WI38 (cell line): ENCODE data around the gene NT5DC4.

Source experiments
- H3K4me3 ChIP-seq: 2 replicates; pipeline ENCODE4 v1.5.1; 2011; ENCODE audit warnings: low read depth, mild to moderate bottlenecking, control low read depth, low read length
- CTCF ChIP-seq: IDR thresholded peaks from 2 replicates; pipeline ENCODE4 v1.5.1; 2012; ENCODE audit warnings: low read depth, mild to moderate bottlenecking, control low read depth, low read length

NT5DC4 gene

GRCh38 chr2:112690853-112691401, 29.9 kb upstream of the NT5DC4 start:
- TF ChIP-seq CTCF: 0 out of 2 replicates have a peak, but pooled peaks have one; percentile 13
- no peak overlapping the region for H3K4me3 ChIP-seq

- no peak for TF ChIP-seq CTCF
- no peak overlapping the region for H3K4me3 ChIP-seq
These were observed 28.9 kb upstream of the NT5DC4 start for GRCh38 chr2:112691881-112692281.

- no peak for TF ChIP-seq CTCF
These were observed 28.3 kb upstream of the NT5DC4 start for GRCh38 chr2:112692495-112692911.

GRCh38 chr2:112692918-112693317, 27.9 kb upstream of the NT5DC4 start:
- TF ChIP-seq CTCF: no peak
- no peak overlapping the region for H3K4me3 ChIP-seq

More at GRCh38 chr2:112692495-112692911, 28.3 kb upstream of the NT5DC4 start:
- no peak overlapping the region for H3K4me3 ChIP-seq

- no peak for TF ChIP-seq CTCF
- H3K4me3 ChIP-seq: no peak overlapping the region
These were observed 27.2 kb upstream of the NT5DC4 start for GRCh38 chr2:112693596-112693995.

GRCh38 chr2:112694182-112694581, 26.6 kb upstream of the NT5DC4 start:
- no peak for TF ChIP-seq CTCF

GRCh38 chr2:112698834-112699515, 21.8 kb upstream of the NT5DC4 start:
- no peak for TF ChIP-seq CTCF
- H3K4me3 ChIP-seq: no peak overlapping the region

More at GRCh38 chr2:112694182-112694581, 26.6 kb upstream of the NT5DC4 start:
- H3K4me3 ChIP-seq: no peak overlapping the region
